GM21717 (cell line): ENCODE data around the gene COL20A1.

Source experiments
- ATAC-seq: cut with Tn5 transposase; IDR thresholded peaks from one replicate; pipeline ENCODE4 v1.9.1; 2021; ENCODE audit warnings: mild to moderate bottlenecking, moderate library complexity; ENCODE audit not compliant: unreplicated experiment

COL20A1 gene

DNA sequence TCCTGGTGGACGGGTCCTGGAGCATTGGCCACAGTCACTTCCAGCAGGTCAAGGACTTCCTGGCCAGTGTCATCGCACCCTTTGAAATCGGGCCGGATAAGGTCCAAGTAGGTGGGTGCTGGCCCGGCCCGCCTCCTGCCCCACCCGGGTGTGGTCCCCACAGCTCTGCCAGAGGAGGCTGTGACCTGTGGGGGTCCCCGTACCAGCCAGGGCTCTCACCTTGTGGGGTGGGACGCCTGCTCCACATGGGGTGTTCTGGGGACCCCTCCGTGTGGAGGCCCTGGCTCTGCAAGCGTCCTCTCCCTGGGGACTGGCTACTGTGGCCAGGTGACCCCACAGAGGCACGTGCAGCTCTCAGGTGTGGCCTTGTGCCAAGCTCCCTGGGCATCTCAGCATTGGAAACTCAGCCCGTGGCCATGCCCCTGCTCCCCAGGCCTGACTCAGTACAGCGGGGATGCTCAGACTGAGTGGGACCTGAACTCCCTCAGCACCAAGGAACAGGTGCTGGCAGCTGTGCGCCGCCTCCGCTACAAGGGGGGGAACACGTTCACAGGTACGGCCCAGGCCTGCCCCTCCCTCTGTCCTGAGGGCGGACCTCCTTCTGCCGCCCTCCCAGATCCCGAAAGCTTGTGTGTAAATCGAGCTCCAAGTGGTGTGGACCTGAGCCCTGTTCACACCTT lies 14.7 kb downstream of the COL20A1 start:
- ATAC-seq: no peak

DNA sequence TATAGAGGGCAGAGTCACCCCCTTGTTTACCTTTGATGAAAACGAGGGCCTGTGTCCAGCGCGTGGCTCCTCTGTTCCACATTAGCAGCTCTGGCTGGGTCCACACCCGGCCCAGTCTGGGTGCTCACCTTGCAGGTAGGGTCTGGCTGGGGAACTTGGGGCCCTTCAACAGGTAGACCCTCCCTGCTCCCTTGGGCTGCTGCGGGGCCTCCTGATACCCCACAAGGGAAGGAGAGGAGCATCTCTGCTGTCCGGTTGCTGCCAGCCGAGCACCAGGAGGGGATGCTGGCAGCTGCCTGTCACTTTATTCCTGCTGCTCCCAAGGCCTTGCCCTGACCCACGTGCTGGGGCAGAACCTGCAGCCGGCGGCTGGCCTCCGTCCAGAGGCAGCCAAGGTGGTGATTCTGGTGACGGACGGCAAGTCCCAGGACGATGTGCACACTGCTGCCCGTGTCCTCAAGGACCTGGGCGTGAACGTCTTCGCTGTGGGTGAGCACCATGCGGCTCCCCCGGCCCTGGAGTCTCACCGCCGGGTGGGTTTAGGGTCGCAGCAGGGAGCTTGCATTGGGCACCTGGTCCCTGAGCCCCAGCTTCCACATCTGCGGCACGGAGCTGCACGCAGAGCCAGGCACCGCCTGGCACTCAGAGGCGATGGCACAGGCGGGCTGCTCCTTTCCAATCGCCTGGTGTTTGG lies 15.4 kb downstream of the COL20A1 start:
- no peak for ATAC-seq

DNA sequence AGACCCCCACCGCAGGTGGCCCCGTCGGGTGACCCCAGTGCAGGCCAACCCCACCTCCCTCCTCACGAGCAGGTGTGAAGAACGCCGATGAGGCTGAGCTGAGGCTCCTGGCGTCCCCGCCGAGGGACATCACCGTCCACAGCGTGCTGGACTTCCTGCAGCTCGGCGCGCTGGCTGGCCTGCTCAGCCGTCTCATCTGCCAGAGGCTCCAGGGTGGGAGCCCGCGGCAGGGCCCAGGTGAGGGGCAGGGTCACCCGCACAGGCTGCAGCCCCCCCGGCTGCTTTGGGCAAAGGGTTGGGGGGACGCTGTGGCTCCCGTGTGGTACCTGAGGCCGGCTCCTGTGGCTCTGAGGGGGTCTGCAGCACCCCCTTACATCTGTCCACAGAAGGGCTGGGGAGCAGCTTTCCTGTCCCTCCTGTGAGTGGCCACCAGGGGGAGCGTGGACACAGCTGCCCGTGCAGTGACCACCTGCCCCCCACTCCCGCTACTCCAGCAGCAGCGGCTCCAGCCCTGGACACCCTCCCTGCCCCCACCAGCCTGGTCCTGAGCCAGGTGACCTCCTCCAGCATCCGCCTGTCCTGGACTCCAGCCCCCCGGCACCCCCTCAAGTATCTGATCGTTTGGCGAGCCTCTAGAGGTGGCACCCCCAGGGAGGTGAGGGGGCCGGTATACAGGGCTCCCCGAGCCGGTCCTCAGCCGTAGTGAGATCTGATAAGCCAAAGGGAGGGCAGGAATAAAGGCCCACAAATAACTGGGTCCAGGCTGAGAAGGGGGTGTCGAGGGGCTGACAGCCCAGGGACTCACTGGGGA lies 16.5 kb downstream of the COL20A1 start:
- ATAC-seq: no peak

DNA sequence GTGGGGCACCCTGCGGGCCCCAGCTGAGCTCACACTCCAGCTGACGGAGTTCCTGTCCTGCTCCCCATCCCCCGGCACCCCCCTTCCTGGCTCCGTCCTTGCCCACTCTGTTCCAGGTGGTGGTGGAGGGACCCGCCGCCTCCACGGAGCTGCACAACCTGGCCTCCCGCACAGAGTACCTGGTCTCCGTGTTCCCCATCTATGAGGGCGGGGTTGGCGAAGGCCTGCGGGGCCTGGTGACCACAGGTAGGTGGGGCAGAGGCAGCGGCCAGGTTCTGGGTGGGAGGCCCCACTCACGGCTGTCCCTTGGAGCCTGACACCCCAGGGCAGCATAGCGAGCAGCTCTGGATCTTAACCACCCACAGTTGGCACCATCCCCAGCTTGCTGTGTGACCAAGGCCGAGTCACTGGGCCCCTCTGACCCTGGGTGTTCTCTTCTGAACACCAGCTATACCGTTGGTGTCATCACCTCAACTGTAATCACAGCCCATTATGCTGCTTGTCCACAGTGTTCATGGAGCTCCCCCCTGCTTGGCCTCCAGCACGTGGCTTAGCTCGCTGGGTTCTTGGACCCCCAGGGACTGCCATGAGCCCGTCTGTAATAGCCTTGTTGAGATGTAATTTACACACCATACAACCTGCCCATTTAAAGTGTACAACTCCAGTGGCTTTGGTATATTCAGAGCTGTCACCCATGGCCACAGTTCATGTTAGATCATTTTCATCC lies 17.4 kb downstream of the COL20A1 start:
- no peak for ATAC-seq

DNA sequence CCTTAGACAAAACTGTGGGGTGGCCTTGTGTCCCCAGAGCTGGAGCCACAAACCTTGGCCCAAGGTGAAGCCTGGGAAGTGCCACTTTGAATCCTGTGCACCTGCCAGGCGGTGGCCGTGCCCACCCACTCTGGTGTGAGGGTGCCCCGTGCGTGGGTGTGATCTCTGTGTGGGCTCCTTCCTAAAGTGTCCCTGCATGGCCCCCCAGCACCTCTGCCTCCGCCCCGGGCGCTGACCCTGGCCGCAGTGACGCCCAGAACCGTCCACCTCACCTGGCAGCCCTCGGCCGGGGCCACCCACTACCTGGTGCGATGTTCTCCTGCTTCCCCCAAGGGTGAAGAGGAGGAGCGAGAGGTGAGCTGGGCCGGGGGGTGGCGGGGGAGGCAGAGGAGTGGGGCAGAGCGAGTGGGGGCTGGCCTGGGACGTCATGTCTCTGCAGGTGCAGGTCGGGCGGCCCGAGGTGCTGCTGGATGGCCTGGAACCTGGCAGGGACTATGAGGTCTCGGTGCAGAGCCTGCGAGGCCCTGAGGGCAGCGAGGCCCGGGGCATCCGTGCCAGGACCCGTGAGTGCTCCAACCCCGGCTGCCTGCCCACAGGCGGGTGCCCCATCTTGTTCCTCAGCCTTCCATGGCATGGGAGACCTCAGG lies 18.3 kb downstream of the COL20A1 start:
- no peak for ATAC-seq

DNA sequence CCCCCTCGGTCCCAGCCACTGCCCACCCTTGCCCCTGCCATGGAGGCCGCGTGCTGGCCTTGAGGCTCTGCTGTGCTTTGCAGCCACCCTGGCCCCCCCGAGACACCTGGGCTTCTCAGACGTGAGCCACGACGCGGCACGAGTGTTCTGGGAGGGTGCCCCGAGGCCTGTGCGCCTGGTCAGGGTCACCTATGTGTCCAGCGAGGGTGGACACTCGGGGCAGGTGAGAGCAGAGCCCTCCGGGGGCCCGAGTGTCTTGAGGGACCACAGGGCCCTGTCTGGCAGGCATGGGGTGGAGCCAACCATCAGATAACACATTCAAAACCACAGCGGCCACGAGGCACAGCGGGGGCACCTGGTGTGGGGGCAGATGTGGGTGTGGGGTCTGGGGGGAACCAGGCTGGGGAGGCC lies 18.9 kb downstream of the COL20A1 start:
- no peak for ATAC-seq

DNA sequence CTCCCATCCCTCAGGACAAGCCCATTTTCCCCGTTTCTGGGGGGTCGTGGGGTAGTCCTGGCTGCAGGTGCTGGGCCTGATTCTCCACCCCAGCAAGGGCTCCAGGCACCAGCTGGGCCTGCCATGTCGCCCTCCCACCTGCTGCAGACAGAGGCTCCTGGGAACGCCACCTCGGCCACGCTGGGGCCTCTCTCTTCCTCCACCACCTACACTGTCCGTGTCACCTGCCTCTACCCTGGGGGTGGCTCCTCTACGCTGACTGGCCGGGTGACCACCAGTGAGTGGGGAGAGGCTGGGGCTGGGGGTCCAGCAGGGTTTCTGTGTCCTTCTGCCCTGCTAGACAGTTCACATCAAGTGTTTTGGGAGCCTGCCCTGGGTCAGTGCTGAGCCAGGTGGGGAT lies 19.3 kb downstream of the COL20A1 start:
- ATAC-seq: no peak

DNA sequence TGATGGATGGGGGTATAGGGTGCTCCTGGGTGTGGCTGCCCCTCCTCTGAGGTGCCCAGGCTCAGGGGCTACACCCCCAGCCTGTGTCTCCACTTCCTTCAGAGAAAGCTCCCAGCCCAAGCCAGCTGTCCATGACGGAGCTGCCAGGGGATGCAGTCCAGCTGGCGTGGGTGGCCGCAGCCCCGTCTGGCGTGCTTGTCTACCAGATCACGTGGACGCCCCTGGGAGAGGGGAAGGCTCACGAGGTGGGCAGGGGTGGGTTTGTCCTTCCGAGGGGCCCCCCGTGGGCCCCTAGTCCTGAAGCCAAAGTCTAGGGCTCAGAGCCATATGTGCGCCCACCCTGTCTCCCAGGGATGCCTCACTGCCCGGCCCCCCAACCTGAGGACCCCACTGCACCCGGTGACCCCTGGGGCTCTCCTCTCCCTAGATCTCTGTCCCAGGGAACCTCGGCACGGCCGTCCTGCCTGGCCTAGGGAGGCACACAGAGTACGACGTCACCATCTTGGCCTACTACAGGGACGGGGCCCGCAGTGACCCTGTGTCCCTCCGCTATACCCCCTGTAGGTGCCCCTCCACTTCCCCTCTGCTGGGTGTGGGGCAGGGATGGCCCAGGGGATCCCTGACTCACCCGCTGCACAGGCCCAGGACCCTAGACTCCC lies 19.8 kb downstream of the COL20A1 start:
- no peak for ATAC-seq

DNA sequence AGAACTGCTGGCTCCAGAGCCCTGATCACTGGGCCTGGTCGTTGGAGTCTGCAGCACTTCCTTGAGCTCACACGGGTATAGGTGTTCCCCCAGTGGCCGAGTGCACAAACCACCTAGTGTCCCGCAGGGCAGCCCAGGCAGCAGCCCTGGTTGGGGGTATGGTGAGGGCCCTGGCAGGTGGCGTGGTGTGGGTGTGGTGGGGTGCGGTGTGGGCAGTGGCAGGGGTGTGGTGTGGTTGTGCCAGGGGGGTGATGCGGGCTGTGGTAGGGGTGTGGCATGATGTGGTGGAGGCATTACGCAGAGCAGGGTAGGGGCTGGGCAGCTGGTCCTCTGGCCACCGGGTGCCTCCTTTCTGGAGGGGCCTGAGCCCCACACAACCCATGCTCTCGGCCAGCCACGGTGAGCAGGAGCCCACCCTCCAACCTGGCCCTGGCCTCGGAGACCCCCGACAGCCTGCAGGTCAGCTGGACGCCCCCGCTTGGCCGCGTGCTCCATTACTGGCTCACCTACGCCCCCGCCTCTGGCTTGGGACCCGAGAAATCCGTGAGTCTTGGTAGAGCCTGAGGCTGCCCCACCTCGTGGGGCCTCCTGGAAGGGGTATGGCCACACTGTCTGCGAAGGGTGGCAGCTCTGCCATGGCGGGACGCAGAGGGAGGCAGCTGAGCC lies 20.5 kb downstream of the COL20A1 start:
- no peak for ATAC-seq

DNA sequence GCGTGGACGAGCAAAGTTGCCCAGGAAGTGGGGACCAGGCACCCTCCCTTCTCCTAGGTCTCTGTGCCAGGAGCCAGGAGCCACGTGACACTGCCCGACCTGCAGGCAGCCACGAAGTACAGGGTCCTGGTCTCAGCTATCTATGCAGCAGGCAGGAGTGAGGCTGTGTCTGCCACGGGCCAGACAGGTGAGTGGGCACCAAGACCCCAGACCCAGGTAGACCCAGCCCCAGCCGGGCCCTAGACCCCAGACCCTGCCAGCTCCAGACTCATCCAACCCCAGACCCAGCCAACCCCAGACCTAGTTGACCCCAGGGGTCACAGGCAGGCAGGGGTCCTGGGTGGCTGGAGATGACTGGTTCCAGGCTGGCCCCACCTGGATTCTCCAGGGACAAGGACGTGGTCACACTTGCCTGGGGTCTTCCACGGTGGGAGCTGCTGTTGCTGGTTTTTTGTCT lies 21.1 kb downstream of the COL20A1 start:
- no peak for ATAC-seq

DNA sequence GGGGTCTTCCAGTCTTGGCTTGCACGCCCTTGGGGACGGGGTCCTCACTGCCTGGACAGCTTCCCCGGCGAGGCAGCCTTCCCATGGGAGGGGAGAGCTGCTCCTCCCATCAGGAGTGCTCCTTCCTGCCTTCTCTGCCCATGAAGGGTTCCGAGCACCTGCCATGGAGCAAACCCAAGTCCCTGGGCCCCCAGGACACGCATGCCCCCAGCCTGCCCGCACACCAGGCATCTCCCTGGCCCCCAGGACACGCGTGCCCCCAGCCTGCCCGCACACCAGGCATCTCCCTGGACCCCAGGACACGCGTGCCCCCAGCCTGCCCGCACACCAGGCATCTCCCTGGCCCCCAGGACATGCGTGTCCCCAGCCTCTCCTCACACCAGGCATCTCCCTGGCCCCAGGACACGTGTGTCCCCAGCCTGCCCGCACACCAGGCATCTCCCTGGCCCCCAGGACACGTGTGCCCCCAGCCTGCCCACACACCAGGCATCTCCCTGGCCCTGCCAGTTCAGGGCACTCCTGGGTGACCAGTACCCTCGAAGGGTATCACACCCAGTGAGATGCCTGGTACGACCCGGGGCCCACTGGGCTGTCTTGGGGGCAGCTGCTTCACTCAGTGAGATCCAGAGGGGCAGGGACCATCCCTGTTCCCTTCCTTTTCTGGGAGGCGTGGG lies 21.7 kb downstream of the COL20A1 start:
- ATAC-seq: no peak

DNA sequence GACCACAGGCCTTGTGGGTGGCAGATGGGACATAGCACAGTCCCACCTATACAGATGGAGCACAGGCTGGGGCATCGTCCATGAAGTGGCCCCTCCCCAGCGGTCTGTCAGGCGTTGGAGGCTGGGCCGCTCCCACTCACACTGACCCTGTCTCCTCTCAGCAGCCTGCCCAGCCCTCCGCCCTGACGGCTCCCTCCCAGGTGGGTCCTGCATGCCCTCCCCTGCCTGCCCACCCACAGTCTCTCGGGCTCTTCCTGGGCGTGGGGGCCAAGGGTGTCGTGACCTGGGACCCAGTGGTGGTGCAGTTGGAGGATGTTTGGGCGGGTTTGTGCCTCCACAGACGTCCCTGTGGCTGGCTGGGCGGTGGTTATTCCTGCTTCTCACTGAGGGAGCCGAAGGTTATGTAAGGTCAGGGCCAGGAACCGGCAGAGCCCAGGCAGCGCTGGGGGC lies 22.3 kb downstream of the COL20A1 start:
- ATAC-seq: no peak

DNA sequence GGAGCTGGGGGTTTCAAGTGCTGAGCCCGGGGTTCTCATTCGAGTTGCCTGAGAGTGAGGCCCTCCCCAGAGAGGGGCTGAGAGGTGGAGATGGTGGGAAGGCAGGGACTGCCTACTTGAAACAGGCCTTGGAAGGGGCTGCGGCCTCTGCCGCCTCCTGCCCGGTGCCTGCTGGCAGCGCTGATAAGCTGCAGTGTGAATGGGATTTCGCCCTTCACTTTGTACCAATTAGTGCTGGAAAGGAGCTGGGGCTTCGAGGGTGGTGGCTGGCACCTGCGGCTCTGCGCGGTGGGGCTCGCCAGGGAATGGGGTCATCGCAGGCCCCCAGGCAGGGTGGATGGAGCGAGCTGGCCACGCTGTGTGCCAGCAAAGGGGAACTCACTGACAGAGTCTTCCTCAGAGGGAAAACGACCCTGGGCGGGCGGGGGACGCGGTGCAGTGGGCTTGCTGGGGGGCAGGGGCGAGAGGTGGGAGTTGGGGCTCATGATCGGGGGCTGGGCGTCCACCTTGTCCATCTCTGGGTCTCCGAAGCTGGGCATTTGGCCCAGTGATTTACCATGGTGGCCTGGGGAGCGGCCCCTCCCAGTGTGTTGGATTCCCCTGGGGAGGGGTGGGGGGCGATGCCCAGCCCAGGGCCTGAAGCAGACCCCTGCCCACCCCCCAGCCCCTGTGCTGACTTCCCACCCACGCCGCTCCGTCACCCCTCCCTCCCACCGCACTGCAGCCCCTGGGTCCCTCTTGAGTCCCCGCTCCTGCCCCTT lies 22.9 kb downstream of the COL20A1 start:
- ATAC-seq: no peak

DNA sequence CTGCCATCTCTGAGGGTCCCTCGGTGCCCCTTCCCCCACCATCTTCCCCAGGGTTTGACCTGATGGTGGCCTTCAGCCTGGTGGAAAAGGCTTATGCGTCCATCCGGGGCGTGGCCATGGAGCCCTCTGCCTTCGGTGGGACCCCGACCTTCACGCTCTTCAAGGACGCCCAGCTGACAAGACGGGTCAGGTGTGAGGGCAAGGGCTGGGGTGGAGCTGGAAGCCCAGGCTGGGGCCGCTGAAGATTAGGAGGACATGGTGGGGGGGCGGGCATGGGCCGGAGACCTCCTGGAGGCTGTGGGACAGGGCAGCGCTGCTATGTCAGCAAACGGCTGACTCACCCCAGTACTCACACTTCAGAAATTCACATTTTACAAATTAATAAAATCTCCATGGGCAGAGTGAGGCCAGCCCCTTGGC lies 23.5 kb downstream of the COL20A1 start:
- ATAC-seq: no peak

DNA sequence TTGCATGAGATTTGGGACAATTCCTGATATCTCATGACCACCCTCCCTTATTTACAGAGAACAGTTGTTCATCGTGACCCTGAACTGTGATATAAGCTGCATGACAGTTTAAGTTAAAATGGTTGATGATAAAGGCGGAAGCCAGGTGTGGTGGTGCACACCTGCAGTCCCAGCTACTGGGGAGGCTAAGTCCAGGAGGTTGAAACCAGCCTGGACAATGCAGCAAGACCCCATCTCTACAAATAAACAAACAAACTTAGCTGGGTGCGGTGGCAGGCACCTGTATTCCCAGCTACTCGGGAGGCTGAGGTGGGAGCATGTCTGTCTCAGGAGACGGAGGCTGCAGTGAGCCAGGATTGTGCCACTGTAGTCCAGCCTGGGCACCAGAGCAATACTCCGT lies 24.1 kb downstream of the COL20A1 start:
- ATAC-seq: no peak

DNA sequence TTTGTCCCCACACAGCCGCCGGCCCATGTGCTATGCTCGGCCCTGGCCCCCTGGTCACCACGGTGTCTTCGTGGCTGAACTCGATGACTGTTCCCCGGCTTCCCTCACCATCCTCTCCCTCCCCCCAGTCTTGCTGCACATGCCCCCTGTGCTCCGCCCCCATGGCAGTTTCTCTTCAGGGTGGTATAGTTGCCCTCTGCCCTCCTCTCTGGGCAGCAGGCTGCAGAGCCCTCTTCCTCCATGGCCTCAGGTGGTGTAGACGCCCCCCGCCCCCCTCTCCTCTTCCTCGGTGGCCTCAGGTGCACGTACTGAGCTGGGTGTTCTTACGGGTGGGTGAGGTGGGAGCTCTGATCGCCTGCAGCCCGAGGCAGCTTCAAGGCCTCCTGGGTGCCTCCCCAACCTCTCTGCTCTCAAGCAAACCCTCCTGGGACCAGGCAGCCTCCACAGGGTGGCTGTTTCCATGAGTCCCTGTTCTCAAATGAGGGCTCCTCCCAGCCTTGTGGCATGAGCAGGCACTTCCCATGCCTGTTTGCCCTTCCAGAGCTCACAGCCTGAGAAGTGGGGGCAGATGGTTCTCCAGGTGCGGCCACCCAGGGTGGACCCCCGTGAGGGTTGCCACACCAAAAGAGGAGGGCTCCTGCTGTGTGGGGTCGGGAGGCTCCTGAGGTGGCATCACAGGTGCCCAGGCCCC lies 24.8 kb downstream of the COL20A1 start:
- ATAC-seq: no peak

DNA sequence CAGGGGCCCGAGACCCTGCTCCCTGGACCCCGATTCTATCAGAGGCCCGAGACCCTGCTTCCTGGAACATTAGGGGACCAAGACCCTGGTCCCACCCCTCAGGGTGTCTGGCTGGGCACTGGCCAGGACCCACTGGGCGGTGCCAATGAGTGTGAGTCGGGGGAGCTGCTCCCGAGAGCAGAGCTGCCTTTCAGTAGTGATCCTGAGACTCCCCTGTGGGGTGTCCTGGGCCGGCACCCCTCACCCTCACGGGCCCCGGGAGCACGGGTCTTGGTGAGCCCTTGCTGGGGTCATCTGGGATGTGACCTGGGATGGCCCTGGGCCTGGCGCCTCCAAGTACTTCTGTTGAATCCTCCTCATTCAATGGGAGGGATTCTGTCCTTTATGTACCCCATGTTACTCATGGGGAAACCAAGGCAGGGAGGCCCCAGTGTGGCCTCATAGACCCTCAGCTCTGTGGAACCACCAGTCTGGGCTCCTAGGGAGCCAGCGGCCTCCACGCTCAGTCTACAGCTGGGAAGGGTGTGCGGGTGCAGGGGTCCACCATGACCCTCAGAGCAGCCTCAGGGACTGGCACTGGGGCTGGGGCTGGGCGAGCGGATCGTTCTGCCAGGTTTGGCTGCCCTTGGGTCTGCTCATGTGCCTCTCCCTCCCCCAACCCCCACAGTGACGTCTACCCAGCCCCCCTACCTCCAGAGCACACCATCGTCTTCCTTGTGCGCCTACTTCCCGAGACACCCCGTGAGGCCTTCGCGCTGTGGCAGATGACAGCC lies 25.6 kb downstream of the COL20A1 start:
- ATAC-seq: no peak
